ENCODE data around the gene TESK2.

GRCh38 chr1:45354838-45355237 lies 136.1 kb downstream of the TESK2 start:
- TF ChIP-seq, protein P1, sequence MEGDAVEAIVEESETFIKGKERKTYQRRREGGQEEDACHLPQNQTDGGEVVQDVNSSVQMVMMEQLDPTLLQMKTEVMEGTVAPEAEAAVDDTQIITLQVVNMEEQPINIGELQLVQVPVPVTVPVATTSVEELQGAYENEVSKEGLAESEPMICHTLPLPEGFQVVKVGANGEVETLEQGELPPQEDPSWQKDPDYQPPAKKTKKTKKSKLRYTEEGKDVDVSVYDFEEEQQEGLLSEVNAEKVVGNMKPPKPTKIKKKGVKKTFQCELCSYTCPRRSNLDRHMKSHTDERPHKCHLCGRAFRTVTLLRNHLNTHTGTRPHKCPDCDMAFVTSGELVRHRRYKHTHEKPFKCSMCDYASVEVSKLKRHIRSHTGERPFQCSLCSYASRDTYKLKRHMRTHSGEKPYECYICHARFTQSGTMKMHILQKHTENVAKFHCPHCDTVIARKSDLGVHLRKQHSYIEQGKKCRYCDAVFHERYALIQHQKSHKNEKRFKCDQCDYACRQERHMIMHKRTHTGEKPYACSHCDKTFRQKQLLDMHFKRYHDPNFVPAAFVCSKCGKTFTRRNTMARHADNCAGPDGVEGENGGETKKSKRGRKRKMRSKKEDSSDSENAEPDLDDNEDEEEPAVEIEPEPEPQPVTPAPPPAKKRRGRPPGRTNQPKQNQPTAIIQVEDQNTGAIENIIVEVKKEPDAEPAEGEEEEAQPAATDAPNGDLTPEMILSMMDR (IDR thresholded peaks at IDR 0.05; ENCODE audit: borderline replicate concordance, extremely low read depth, low read length, poor library complexity, severe bottlenecking) = no peak
- no peak for TF ChIP-seq EZH2 (IDR thresholded peaks at IDR 0.05; ENCODE audit: borderline replicate concordance, low read depth, low read length, severe bottlenecking)
